GM12891 (cell line): Measurements from ENCODE around the gene HEBP2.

Experiments used
- DNase-seq: peaks from one replicate; pipeline ENCODE4 v3.0.0; 2011; ENCODE audit warnings: low spot score; ENCODE audit not compliant: insufficient read length
- FAIRE-seq: peaks from 2 replicates; lab custom pipeline; 2011; peaks lifted over from hg19 to GRCh38; lab: Jason Lieb, UNC
- PAX5 ChIP-seq: IDR thresholded peaks from 2 replicates; pipeline ENCODE4 v1.6.1; 2011; ENCODE audit warnings: low read length, moderate library complexity, mild to moderate bottlenecking; ENCODE audit not compliant: insufficient read depth, severe bottlenecking
- POLR2A ChIP-seq: IDR thresholded peaks from 2 replicates; pipeline ENCODE4 v1.6.1; 2011; ENCODE audit warnings: low read depth, low read length, control low read depth
- POLR2AphosphoS5 ChIP-seq: IDR thresholded peaks from 2 replicates; pipeline ENCODE4 v1.6.1; 2011; ENCODE audit warnings: low read depth, low read length, control low read depth
- POU2F2 ChIP-seq: IDR thresholded peaks from 2 replicates; pipeline ENCODE4 v1.6.1; 2011; ENCODE audit warnings: low read depth, mild to moderate bottlenecking, control low read depth, low read length, moderate library complexity
- SPI1 ChIP-seq: IDR thresholded peaks from 2 replicates; pipeline ENCODE4 v1.6.1; 2011; ENCODE audit warnings: low read depth, low read length, control low read depth
- TAF1 ChIP-seq: IDR thresholded peaks from 2 replicates; pipeline ENCODE4 v1.6.1; 2011; ENCODE audit warnings: low read depth, low read length, control low read depth

Gene HEBP2

DNA sequence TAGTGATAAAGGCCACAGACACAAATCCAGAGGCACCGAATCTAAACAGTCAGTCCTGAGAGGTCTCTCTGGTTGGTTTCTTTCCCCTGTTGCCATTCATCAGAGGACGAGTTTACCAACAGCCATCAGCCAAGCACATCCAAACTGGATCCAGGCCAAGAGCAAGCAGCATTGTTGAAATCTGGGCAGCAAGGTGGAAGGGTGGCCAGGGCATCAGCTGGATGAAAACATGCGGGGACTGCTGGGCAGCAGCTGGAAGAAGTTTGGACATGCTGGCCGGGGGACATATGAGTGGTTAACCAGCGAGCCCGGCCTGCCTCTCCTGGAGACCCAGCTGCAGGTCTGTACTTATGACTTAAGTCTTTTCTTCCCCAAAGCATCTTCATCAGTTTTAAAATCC, 26.2 kb upstream of the HEBP2 start, which contains the start of gene SMIM28:
Gene SMIM28, plus strand, starts transcription at position 62 of the 400 bp plus-strand sequence. Its CDS starts 168 bp downstream, at position 230.
- TF ChIP-seq POLR2AphosphoS5 (no peak), POLR2A (no peak), POU2F2 (no peak), PAX5 (no peak), TAF1 (no peak), SPI1 (no peak)
- DNase-seq (no peak), FAIRE-seq (no peak)

DNA sequence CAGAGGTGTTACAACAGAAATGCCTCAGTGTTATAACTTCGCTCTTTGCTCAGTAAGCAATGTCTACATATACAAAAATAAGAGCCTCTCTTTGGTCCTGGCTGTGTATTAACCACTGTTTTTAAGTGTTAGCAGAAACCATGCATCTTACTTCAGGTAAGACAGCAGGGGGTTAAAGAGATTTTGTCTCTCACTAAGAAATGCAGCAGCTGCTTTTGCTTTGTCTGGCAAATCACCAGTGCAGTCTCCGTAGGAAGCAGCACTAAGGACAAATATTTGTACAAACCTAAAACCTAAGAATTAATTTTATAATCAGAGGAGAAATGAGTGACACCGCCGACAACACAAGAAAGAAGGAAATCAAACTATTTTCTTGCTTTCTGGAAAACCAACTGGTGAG, 25.6 kb upstream of the HEBP2 start:
- TF ChIP-seq SPI1 (no peak), POLR2A (no peak), POU2F2 (no peak), PAX5 (no peak), POLR2AphosphoS5 (no peak), TAF1 (no peak)
- DNase-seq, result no peak
- FAIRE-seq, result no peak

DNA sequence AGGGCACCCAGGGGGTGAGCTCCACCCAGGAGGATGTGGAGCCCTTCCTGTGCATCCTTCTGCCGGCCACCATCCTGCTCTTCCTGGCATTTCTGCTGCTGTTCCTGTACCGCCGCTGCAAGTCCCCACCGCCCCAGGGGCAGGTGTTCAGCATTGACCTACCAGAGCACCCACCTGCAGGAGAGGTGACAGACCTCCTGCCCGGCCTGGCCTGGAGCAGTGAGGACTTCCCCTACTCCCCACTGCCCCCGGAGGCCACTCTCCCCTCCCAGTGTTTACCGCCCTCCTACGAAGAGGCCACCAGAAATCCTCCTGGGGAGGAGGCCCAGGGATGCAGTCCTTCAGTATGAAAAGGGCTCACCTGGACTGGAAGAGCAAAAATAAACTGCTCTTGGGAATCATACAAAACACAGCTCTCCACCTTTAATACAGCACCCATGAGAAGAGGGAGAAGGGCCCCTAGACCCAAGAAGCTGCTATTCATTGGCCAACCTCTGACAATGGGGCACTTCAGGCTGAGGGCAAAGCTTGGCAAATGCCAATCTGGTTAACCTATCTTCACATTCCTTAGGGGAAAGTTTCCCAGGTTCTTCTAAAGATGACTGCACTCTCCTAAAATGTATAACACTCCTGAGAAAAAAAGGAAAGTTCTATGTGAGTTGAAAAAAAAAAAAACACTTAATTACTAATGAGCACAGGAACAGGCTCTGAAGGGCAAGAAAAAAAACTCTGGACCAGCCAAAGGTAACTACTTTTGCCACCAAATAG, 21.3 kb upstream of the HEBP2 start:
- no peak for DNase-seq
- no peak for FAIRE-seq
- TF ChIP-seq POU2F2 (no peak), PAX5 (no peak), TAF1 (no peak), POLR2AphosphoS5 (no peak), POLR2A (no peak), SPI1 (no peak)

DNA sequence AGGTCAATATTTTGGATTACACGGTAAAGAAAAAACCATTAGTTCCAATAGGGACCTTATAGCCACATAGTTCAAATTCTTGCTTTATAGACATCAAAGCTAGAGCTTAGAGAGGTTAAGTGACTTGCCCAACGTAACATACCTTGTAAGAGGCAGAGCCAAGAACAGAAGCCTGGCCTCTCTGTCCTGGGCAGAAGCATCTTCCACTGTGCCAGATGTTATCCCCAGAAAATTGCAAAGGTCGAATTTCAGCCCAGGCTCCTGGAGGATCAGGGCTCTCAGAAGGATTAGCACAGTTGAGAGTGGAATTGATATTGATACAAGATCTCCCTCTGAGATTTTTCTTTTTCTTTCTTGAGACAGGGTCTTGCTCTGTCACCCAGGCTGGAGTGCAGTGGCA, 20.2 kb upstream of the HEBP2 start:
- TF ChIP-seq SPI1 (no peak), POU2F2 (no peak), TAF1 (no peak), POLR2AphosphoS5 (no peak), PAX5 (no peak), POLR2A (no peak)
- FAIRE-seq (no peak), DNase-seq (no peak)

DNA sequence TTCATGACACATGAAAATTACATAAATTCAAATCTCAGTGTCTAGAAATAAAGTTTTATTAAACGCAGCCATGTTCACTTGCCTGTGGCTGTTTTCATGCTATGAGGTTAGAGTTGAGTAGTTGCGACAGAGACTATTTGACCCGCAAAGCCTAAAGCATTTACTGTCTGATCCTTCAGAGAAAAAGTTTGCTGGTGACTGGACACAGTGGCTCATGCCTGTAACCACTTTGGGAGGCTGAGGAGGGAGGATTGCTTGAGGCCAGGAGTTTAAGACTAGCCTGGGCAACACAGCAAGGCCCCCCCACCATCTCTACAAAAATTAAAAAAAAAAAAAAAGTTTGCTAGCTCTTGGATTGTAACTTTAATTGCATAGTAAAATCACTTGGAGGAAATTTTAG, 17.1 kb upstream of the HEBP2 start:
- TF ChIP-seq PAX5 (no peak), TAF1 (no peak), SPI1 (no peak), POLR2A (no peak), POLR2AphosphoS5 (no peak), POU2F2 (no peak)
- DNase-seq, result no peak
- FAIRE-seq, result no peak

DNA sequence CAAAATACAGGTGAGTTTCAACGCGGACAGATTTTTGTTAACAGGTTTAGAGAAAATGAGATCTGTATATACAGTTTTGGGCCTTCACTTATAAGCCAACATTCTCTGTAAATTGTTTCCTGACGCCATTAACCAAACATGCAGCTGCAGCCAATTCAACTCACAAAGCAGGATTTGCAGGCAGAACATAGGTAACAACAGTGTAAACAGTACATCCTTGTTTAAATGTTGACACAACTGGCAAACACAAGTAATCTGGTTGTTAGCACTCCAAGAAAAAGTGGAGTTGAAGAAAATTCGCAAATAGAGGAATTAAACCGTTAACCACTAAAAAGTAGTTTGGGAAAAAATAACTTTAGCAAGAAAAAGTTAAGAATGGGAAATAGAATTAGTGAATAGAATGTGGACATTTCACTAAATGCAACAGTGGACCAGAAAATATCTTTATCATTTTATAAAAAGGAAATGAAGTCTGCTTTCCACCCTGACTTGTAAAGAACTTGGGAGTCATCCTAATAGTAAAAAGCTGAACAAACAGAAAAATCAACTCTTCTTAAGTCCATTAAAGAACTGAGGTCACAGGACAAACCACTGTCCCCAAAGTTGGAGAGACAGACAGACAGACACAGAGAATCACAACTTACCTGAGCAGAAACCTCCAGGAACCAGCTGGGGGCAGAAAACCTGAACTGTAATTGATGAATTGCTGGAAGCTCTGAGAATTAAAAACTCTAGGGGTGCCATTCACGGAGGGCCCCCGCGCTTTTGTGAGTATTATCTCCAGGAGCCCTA, 16.2 kb upstream of the HEBP2 start:
- DNase-seq (no peak), FAIRE-seq (no peak)
- no peak for TF ChIP-seq POLR2AphosphoS5
- no peak for TF ChIP-seq SPI1
- no peak for TF ChIP-seq PAX5
- no peak for TF ChIP-seq TAF1
- no peak for TF ChIP-seq POU2F2
- no peak for TF ChIP-seq POLR2A

DNA sequence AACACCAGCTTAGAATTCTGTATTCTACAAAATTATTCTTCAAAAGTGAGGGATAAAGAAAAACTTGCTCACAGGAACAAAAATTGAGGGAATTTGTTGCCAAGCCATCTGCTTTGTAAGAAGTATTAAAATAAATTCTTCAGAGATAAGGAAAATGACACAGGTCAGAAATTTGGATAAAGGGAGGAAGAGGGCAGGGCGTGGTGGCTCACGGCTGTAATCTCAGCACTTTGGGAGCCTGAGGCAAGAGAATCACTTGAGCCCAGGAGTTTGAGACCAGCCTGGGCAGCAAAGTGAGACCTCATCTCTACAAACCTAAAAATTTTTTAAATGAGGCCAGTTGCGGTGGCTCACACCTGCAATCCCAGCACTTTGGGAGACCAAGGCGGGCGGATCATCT, 14.5 kb upstream of the HEBP2 start:
- no peak for TF ChIP-seq PAX5
- no peak for TF ChIP-seq POLR2AphosphoS5
- FAIRE-seq, result no peak

DNA sequence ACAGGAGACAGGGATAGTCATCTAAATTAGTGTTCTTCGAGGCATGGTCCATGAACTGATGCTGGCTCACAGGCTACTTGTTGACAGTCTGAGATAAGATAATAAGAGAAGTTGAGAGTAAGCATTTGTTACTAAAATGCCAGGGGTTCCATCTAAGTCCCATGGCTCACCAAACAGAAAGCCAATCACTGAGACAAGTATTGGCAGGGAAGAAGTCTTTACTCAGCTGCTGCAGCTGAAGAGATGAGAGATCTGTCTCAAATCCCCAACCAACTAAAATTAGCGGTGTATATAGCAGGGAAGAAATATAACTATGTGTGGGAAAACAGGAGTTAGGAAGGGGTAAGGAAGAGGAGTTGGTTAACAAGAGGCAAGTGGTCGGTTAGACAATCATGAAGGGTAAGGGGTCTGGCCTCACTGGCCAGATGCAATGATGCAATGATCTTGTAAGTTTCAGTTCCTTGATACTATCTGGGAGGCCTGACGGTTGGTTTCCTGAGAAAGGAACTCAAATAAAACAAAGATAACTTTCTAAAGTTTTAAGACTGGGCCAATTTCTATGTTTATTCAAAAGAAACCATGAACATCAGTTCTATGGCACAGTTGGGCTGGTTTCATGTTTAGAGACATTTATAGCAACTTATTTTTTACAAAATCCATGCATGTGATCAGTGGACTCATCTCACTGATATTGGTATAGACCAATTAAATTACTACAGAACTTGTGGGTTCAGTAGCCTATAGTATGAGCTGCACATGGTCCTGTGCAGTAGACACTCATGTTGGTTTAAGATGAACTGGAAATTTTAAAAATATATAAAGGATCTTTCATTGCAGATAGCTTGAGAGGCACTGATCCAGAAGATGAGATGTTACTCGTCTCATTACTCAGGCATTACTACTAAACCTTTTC, 9.9 kb upstream of the HEBP2 start:
- DNase-seq (no peak), FAIRE-seq (no peak)

More for the DNA sequence above, 14.5 kb upstream of the HEBP2 start:
- no peak for DNase-seq

DNA sequence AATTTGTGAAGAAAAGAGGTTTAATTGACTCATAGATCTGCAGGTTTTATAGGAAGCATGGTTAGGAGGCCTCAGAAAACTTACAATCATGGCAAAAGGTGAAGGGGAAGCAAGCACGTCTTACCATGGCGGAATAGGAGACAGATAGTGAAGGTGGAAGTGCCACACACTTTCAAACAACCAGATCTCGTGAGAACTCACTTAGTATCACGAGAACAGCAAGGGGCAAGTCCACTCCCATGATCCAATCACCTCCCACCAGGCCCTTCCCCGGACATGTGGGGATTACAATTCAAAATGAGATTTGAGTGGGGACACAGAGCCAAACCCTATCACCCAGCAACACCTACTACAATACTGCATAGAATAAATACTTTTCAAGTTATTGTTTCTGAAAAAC, 7.3 kb upstream of the HEBP2 start:
- no peak for DNase-seq
- TF ChIP-seq TAF1, result no peak
- TF ChIP-seq POU2F2, result no peak
- TF ChIP-seq POLR2A, result no peak
- TF ChIP-seq PAX5, result no peak
- TF ChIP-seq SPI1, result no peak
- TF ChIP-seq POLR2AphosphoS5, result no peak
- no peak for FAIRE-seq

More for the DNA sequence above, 9.9 kb upstream of the HEBP2 start:
- TF ChIP-seq POU2F2, result no peak
- TF ChIP-seq POLR2A, result no peak
- TF ChIP-seq TAF1, result no peak
- TF ChIP-seq SPI1, result peak; percentile 89
- TF ChIP-seq POLR2AphosphoS5, result no peak
- no peak for TF ChIP-seq PAX5
